Fibroblast of pulmonary artery (primary cell): ENCODE data around the gene GGA1.

Source experiments
- DNase-seq: peaks from one replicate; pipeline ENCODE4 v3.0.0-alpha.2; 2010; ENCODE audit warnings: low read depth
- H3K4me3 ChIP-seq: replicated peaks from 2 replicates; pipeline ENCODE4 v1.5.1; 2011; ENCODE audit warnings: low read depth, mild to moderate bottlenecking, control low read depth, low read length, moderate library complexity
- CTCF ChIP-seq: IDR thresholded peaks from 2 replicates; pipeline ENCODE4 v1.5.1; 2011; ENCODE audit warnings: mild to moderate bottlenecking, control low read depth, low read length, inconsistent platforms; ENCODE audit errors: missing control alignments

GGA1 gene

DNA sequence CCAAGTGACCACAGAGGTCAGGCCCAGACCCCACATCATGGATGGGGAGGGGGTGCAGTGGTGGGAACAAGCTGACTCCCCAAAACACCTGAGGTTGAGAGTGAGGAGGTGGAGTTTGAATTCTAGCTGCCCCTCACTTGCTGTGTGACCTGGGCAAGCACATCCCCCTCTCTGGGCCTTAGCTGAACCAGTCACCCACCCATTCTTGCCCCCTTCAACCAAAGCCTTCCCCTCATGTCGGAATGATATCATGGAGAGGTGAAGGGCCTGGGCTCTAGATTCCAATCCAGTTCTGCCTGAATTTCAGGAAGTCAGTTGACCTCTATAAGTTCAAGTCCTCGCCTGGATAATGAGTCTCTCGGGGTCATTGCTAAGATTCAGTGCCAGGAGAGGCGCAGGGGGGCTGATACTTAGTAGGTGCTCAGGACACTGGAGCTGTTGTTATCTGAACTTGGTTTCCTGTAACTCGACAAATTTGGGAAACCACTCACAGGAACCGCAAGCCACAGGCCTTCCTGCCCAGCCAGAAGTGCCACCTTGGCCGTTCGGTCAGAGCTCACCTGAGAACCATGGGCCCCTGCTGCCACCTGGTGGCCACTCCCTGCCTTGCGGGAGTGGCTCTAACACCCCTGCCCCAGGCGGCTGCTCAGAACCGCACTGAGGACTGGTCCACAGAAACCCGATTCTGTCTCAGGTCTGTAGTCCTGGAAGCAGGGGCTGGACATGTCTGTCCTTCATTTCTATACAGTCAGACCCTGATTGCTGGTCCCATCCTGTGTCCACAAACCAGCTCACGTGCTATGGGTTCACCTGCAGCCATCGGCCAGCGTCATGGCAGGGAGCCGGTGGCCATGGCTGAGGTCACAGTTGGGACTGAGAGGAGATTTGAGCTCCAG, 41.5 kb upstream of the GGA1 start:
- peak; percentile 69 for DNase-seq
- TF ChIP-seq CTCF, result peak; percentile 80
- H3K4me3 ChIP-seq, result no peak overlapping the region

DNA sequence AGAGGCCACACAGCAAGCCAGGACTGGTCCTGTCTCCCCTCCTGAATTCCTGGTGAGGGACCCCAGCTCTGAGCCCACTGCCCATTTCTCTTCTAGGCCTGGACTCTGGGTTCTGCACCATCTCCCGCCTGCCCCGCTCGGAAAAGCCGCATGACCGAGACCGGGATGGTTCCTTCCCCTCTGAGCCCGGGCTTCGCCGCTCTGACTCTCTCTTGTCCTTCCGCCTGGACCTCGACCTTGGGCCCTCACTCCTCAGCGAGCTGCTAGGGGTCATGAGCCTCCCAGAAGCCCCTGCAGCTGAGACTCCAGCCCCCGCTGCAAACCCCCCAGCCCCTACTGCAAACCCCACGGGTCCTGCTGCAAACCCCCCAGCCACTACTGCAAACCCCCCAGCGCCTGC, 40.6 kb upstream of the GGA1 start:
- TF ChIP-seq CTCF, result no peak
- no peak for DNase-seq
- H3K4me3 ChIP-seq, result no peak overlapping the region

DNA sequence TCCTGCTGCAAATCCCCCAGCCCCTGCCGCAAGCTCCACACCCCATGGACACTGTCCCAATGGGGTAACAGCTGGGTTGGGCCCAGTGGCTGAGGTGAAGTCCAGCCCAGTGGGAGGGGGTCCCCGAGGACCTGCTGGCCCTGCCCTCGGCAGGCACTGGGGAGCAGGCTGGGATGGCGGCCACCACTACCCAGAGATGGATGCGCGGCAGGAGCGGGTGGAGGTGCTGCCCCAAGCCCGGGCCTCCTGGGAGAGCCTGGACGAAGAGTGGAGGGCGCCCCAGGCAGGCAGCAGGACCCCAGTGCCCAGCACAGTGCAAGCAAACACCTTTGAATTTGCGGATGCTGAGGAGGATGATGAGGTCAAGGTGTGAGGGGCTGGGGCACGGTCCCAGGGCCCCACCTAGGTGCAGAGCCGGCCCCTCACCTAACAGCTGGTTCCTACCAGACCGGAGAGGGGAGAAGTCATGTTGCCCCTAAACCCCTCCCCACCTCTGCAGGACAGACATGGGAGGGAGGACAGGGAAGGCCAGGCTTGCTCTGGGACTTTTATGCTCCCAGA, 40.1 kb upstream of the GGA1 start:
- no peak overlapping the region for H3K4me3 ChIP-seq
- no peak for TF ChIP-seq CTCF

GRCh38 chr22:37569009-37569920, 39.4 kb upstream of the GGA1 start:
- H3K4me3 ChIP-seq, result no peak overlapping the region
- no peak for TF ChIP-seq CTCF
- DNase-seq, result no peak

More for the DNA sequence above, 40.1 kb upstream of the GGA1 start:
- DNase-seq, result no peak

- H3K4me3 ChIP-seq, result no peak overlapping the region
- TF ChIP-seq CTCF, result no peak
- DNase-seq, result no peak
Observed at GRCh38 chr22:37569921-37570660, 38.5 kb upstream of the GGA1 start.

DNA sequence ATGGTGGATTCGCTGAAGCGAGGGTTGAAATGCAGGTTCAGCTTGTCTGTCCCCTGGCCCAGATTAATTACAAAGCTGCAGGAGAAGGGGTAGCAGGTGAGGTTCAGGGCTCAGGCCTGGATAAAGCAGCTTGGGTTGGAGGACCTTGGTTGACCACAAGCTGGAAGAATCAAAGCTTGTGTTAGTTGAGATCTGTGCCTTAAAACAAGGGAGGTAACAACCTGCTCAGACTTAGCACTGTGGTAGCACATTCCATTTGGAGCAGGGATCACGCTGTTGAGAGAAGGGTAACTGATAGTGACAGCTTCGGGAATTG, 38.0 kb upstream of the GGA1 start:
- H3K4me3 ChIP-seq, result no peak overlapping the region
- TF ChIP-seq CTCF, result no peak
- no peak for DNase-seq
